Activated CD4-positive, alpha-beta T cell treated with anti-CD3 and anti-CD28 coated beads for 36 hours (primary cell): ENCODE measurements around the gene C11orf24. TPM values are rescaled to one million over a fixed set of nuclear protein-coding genes. Genes with fewer than 3 reads are reported as not detected.

ENCODE experiments used
- ATAC-seq: fragments of 200-7000 bp; cut with Tn5 transposase; one replicate; pipeline ENCODE4 v1.10.0; 2021; ENCODE audit warnings: mild to moderate bottlenecking, moderate library complexity
- CTCF ChIA-PET: fragments of 350-600 bp; sonication (Branson Sonifier 250); formaldehyde crosslinking; loops from one replicate; lab custom pipeline; 2021; ENCODE audit warnings: antibody characterized with exemption; lab: Charles Lee
- POLR2A ChIA-PET: fragments of 350-600 bp; sonication (Branson Sonifier 250); formaldehyde crosslinking; loops from one replicate; lab custom pipeline; 2021; ENCODE audit warnings: antibody characterized with exemption, inconsistent platforms; lab: Charles Lee
- DNase-seq: peaks from one replicate; pipeline ENCODE4 v3.0.0-alpha.2; 2020
- H3K27ac Mint-ChIP-seq: one replicate; pipeline ENCODE4 v1.8.0; 2021; ENCODE audit warnings: mixed read lengths
- H3K27me3 Mint-ChIP-seq: one replicate; pipeline ENCODE4 v1.8.0; 2021; ENCODE audit warnings: mixed read lengths
- H3K36me3 Mint-ChIP-seq: one replicate; pipeline ENCODE4 v1.8.0; 2021; ENCODE audit warnings: low read depth, mixed read lengths
- H3K4me1 Mint-ChIP-seq: one replicate; pipeline ENCODE4 v1.8.0; 2021; ENCODE audit warnings: mixed read lengths
- H3K4me3 Mint-ChIP-seq: one replicate; pipeline ENCODE4 v1.8.0; 2021; ENCODE audit warnings: mild to moderate bottlenecking, moderate library complexity, mixed read lengths
- H3K9me3 Mint-ChIP-seq: one replicate; pipeline ENCODE4 v1.8.0; 2021; ENCODE audit warnings: low read depth, mixed read lengths
- intact Hi-C, 2 experiments: fragments of 100-400 bp; cut with DNase I in 1 of 2; cut with micrococcal nuclease in 1 of 2; formaldehyde crosslinking; loops; one replicate each; pipeline versions ENCODE4 v1.14.2 to v1.15.1; 2022 to 2024; cut with DNase I, micrococcal nuclease
- total RNA-seq, 2 experiments: library from RNA; stranded (reverse); gene quantifications; one replicate each; pipeline ENCODE4 v1.2.3, GENCODE V29; 2021

C11orf24 gene
- total RNA-seq, 2 experiments from 2014 or later: 29.4 to 37.4 TPM

GRCh38 chr11:68282141-68282860 is 10.5 kb upstream of the C11orf24 start:
- ChIA-PET POLR2A (interaction anchor here (1.0 kb wide), 1 partner anchor 11 kb away, joined by 3 read pairs; the partner anchor contains the start of gene C11orf24), CTCF (interaction anchor here (0.8 to 1.0 kb wide), 2 partner anchors 25 to 160 kb away, joined by 3 to 4 read pairs; no protein-coding TSS in a partner anchor)
- Mint-ChIP-seq H3K27me3 (peaks cover 10% of the 10 kb centered on the region), H3K27ac (peak overlapping the region; percentile 81), H3K4me3 (peak overlapping the region; percentile 50), H3K9me3 (no peaks in the 10 kb centered on the region), H3K4me1 (peaks cover 24% of the 10 kb centered on the region), H3K36me3 (no peaks in the 10 kb centered on the region)
- intact Hi-C loops: loop anchor here in 1 of 2 experiments (1.0 kb wide), 1 partner anchor 10 kb away; no protein-coding TSS in a partner anchor
- DNase-seq (peak; percentile 67), ATAC-seq (peak; percentile 95)

GRCh38 chr11:68279676-68280075 is 7.9 kb upstream of the C11orf24 start:
- intact Hi-C loops: no loop called here
- POLR2A ChIA-PET: no interaction called here
- CTCF ChIA-PET: interaction anchor here (1.4 to 1.5 kb wide), 2 partner anchors 9 to 26 kb away, joined by 4 to 6 read pairs; no protein-coding TSS in a partner anchor

GRCh38 chr11:68276861-68277260 is 5.1 kb upstream of the C11orf24 start:
- H3K36me3 Mint-ChIP-seq: no peaks in the 10 kb centered on the region
- H3K4me3 Mint-ChIP-seq: no peak overlapping the region
- POLR2A ChIA-PET: no interaction called here
- intact Hi-C loops: no loop called here
- no peaks in the 10 kb centered on the region for H3K9me3 Mint-ChIP-seq
- DNase-seq (no peak), ATAC-seq (no peak)
- H3K27me3 Mint-ChIP-seq: no peaks in the 10 kb centered on the region
- H3K4me1 Mint-ChIP-seq: peaks cover 18% of the 10 kb centered on the region
- CTCF ChIA-PET: no interaction called here
- no peak overlapping the region for H3K27ac Mint-ChIP-seq

More at GRCh38 chr11:68279676-68280075, 7.9 kb upstream of the C11orf24 start:
- ATAC-seq (no peak), DNase-seq (no peak)
- Mint-ChIP-seq H3K36me3 (no peaks in the 10 kb centered on the region), H3K4me3 (no peak overlapping the region), H3K27me3 (peaks cover 9% of the 10 kb centered on the region), H3K4me1 (peaks cover 26% of the 10 kb centered on the region), H3K9me3 (no peaks in the 10 kb centered on the region), H3K27ac (no peak overlapping the region)

- ChIA-PET CTCF (no interaction called here), POLR2A (no interaction called here)
- Mint-ChIP-seq H3K4me1 (peaks cover 14% of the 10 kb centered on the region), H3K36me3 (no peaks in the 10 kb centered on the region), H3K4me3 (no peak overlapping the region), H3K27me3 (no peaks in the 10 kb centered on the region), H3K9me3 (no peaks in the 10 kb centered on the region), H3K27ac (no peak overlapping the region)
- intact Hi-C loops: no loop called here
- ATAC-seq: no peak
- no peak for DNase-seq
These were observed 4.1 kb upstream of the C11orf24 start for GRCh38 chr11:68275721-68276507.

GRCh38 chr11:68274306-68274705 is 2.5 kb upstream of the C11orf24 start:
- H3K4me3 Mint-ChIP-seq: no peak overlapping the region
- peaks cover 25% of the 10 kb centered on the region for H3K4me1 Mint-ChIP-seq
- intact Hi-C loops: loop anchor here (5.0 kb wide), 3 partner anchors 173 to 773 kb away; partner anchors contain the start of gene TPCN2 (in 1 of the 2)
- no peak overlapping the region for H3K27ac Mint-ChIP-seq
- DNase-seq: no peak
- no peaks in the 10 kb centered on the region for H3K9me3 Mint-ChIP-seq
- H3K27me3 Mint-ChIP-seq: no peaks in the 10 kb centered on the region
- H3K36me3 Mint-ChIP-seq: no peaks in the 10 kb centered on the region
- ChIA-PET CTCF (interaction anchor here (0.7 kb wide), 1 partner anchor 1830 kb away, joined by 3 read pairs; no protein-coding TSS in a partner anchor), POLR2A (interaction anchor here (0.6 kb wide), 1 partner anchor 1911 kb away, joined by 8 read pairs; no protein-coding TSS in a partner anchor)
- ATAC-seq: no peak

- Mint-ChIP-seq H3K4me1 (peaks cover 30% of the 10 kb centered on the region), H3K27me3 (no peaks in the 10 kb centered on the region), H3K9me3 (no peaks in the 10 kb centered on the region), H3K27ac (no peak overlapping the region), H3K36me3 (no peaks in the 10 kb centered on the region), H3K4me3 (peak overlapping the region; percentile 91)
- intact Hi-C loops: loop anchor here (5.0 kb wide), 3 partner anchors 174 to 774 kb away; partner anchors contain the start of gene TPCN2 (in 1 of the 2)
- ATAC-seq: no peak
- DNase-seq: no peak
- ChIA-PET CTCF (interaction anchor here (2.0 to 4.3 kb wide), 3 partner anchors 15 to 24 kb away, joined by 8 to 63 read pairs (median 26); no protein-coding TSS in a partner anchor), POLR2A (no interaction called here)
These were observed 1.4 kb upstream of the C11orf24 start for GRCh38 chr11:68273026-68273738.

GRCh38 chr11:68271023-68271780 is 571 bp downstream of the C11orf24 start:
- Mint-ChIP-seq H3K4me3 (peak overlapping the region; percentile 91), H3K27me3 (no peaks in the 10 kb centered on the region), H3K4me1 (peaks cover 30% of the 10 kb centered on the region), H3K27ac (peak overlapping the region; percentile 84), H3K9me3 (no peaks in the 10 kb centered on the region), H3K36me3 (peaks cover 9% of the 10 kb centered on the region)
- intact Hi-C loops: loop anchor here (1.0 to 5.0 kb wide), 7 partner anchors 14 to 1404 kb away; partner anchors contain the start of genes IGHMBP2 (in 1 of the 2), LTO1 (in 1 of the 2), MRPL21 (in 1 of the 2) and TPCN2 (in 1 of the 2)
- DNase-seq (peak; percentile 76), ATAC-seq (peak; percentile 52)
- POLR2A ChIA-PET: interaction anchor here (0.6 to 1.4 kb wide), 2 partner anchors 12 to 32 kb away, joined by 3 to 5 read pairs; no protein-coding TSS in a partner anchor
- CTCF ChIA-PET: interaction anchor here (0.6 to 4.3 kb wide), 14 partner anchors 8 to 202 kb away, joined by 3 to 63 read pairs (median 4); partner anchors contain the start of gene LRP5

GRCh38 chr11:68270196-68271022 is 1.4 kb downstream of the C11orf24 start:
- peak overlapping the region; percentile 84 for H3K27ac Mint-ChIP-seq
- intact Hi-C loops: loop anchor here (1.0 to 5.0 kb wide), 7 partner anchors 13 to 1405 kb away; partner anchors contain the start of genes IGHMBP2 (in 1 of the 2), LTO1 (in 1 of the 2), MRPL21 (in 1 of the 2) and TPCN2 (in 1 of the 2)

GRCh38 chr11:68269414-68270081 is 2.2 kb downstream of the C11orf24 start:
- DNase-seq: no peak
- Mint-ChIP-seq H3K27ac (no peak overlapping the region), H3K9me3 (no peaks in the 10 kb centered on the region), H3K36me3 (peaks cover 16% of the 10 kb centered on the region), H3K27me3 (no peaks in the 10 kb centered on the region), H3K4me1 (peaks cover 27% of the 10 kb centered on the region), H3K4me3 (no peak overlapping the region)
- CTCF ChIA-PET: interaction anchor here (4.2 to 4.3 kb wide), 2 partner anchors 11 to 28 kb away, joined by 26 to 63 read pairs; no protein-coding TSS in a partner anchor
- intact Hi-C loops: loop anchor here (5.0 kb wide), 3 partner anchors 178 to 778 kb away; partner anchors contain the start of gene TPCN2 (in 1 of the 2)
- no peak for ATAC-seq
- POLR2A ChIA-PET: no interaction called here

More at GRCh38 chr11:68270196-68271022, 1.4 kb downstream of the C11orf24 start:
- POLR2A ChIA-PET: interaction anchor here (0.6 to 1.4 kb wide), 2 partner anchors 12 to 32 kb away, joined by 3 to 5 read pairs; no protein-coding TSS in a partner anchor
- H3K27me3 Mint-ChIP-seq: no peaks in the 10 kb centered on the region
- ATAC-seq (no peak), DNase-seq (no peak)
- H3K4me3 Mint-ChIP-seq: peak overlapping the region; percentile 91
- CTCF ChIA-PET: interaction anchor here (0.6 to 4.3 kb wide), 13 partner anchors 9 to 203 kb away, joined by 3 to 63 read pairs (median 3); partner anchors contain the start of gene LRP5
- H3K36me3 Mint-ChIP-seq: peaks cover 9% of the 10 kb centered on the region
- peaks cover 27% of the 10 kb centered on the region for H3K4me1 Mint-ChIP-seq
- no peaks in the 10 kb centered on the region for H3K9me3 Mint-ChIP-seq
